VCaP (cell line): ENCODE results near the gene RIN3.

Source experiments
- H3K27ac ChIP-seq: fragments of 450-650 bp; 2 replicates; pipeline ENCODE4 v1.5.1; 2017
- CTCF ChIP-seq: fragments of 450-650 bp; conservative IDR thresholded peaks from 2 replicates; pipeline ENCODE4 v1.5.1; 2017; ENCODE audit warnings: mild to moderate bottlenecking, moderate library complexity

The RIN3 gene

GRCh38 chr14:92495027-92495426 lies 18.6 kb upstream of the RIN3 start:
- no peak overlapping the region for H3K27ac ChIP-seq
- no peak for TF ChIP-seq CTCF

- H3K27ac ChIP-seq: no peak overlapping the region
- no peak for TF ChIP-seq CTCF
Observed at GRCh38 chr14:92496191-92496857, 17.3 kb upstream of the RIN3 start.

- H3K27ac ChIP-seq: no peak overlapping the region
- TF ChIP-seq CTCF: no peak
Observed at GRCh38 chr14:92497391-92497790, 16.2 kb upstream of the RIN3 start.

DNA sequence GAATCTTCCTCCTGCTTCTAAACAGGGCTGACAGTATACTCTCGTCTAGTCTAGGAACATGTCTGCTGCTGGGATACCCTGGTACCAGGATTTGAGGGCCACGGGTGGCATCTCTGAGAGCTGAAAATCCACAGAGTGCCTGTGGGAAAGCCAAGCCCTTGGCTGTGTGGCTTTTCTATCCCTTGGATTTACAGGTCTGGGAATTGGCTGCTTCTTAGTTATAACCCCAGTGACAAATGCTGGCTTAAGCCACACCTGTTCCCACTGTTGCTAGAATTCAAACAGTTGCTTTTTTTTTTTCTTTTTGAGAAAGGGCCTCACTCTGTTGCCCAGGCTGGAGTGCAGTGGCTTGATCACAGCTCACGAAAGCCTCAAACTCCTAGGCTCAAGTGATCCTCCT lies 14.3 kb upstream of the RIN3 start:
- TF ChIP-seq CTCF: no peak
- no peak overlapping the region for H3K27ac ChIP-seq

DNA sequence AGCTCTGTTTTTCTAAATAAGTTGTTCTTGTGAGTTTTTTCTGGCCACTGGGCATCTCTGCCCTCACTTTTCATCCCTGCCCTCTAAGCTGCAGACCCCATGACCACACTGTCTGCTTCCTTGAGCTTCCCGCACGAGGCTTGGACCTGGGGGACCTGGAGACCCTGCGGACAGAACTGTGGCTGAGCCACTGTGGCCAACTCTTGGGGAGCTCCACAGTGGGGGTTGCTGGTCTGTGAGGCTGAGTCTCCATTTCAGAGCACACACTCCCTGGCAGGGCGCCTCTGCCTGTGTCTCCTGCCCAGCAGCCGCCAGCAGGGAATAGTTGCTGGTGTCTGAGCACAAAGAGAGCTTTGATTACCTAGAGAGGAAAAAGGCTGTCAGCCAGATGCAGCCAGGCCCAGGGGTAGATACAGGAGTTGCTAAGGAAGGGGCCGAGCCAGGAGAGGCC lies 13.1 kb upstream of the RIN3 start:
- TF ChIP-seq CTCF: no peak
- H3K27ac ChIP-seq: no peak overlapping the region

GRCh38 chr14:92501891-92502351 lies 11.7 kb upstream of the RIN3 start:
- H3K27ac ChIP-seq: no peak overlapping the region
- no peak for TF ChIP-seq CTCF

- no peak overlapping the region for H3K27ac ChIP-seq
Observed at GRCh38 chr14:92502541-92503286, 10.9 kb upstream of the RIN3 start.

More at GRCh38 chr14:92502541-92503286, 10.9 kb upstream of the RIN3 start:
- no peak for TF ChIP-seq CTCF
